ENCODE measurements around the gene ASB4.

- TF ChIP-seq EGR1 (IDR thresholded peaks at IDR 0.05; ENCODE audit: low read depth in 2 of 2) = peak in 1 of 2 donors; percentile 36
- peak; percentile 90 for TF ChIP-seq YY1 (IDR thresholded peaks at IDR 0.05)
- no peak for TF ChIP-seq CTCF (IDR thresholded peaks at IDR 0.05; ENCODE audit: low read depth, low read length, missing input control)
- TF ChIP-seq NR2F2 (IDR thresholded peaks at IDR 0.05) = peak; percentile 93
- TF ChIP-seq ATF3 (IDR thresholded peaks at IDR 0.05) = peak; percentile 81
- TF ChIP-seq GABPA (IDR thresholded peaks at IDR 0.05 in 1 of 2, conservative IDR thresholded peaks at IDR 0.05 in 1 of 2) = no peak
- no peak for TF ChIP-seq TAF1 (conservative IDR thresholded peaks at IDR 0.05)
- peak; percentile 68 for TF ChIP-seq REST (IDR thresholded peaks at IDR 0.05)
- peak; percentile 39 to 60 for TF ChIP-seq RAD21 (IDR thresholded peaks at IDR 0.05)
- TF ChIP-seq FOXA1 (IDR thresholded peaks at IDR 0.05) = peak; percentile 70
- TF ChIP-seq ZBTB33 (IDR thresholded peaks at IDR 0.05) = peak; percentile 78
- TF ChIP-seq MAX (IDR thresholded peaks at IDR 0.05) = peak; percentile 85
Observed at GRCh38 chr7:95549818-95550529, 64.2 kb downstream of the ASB4 start.
